Esophagus muscularis mucosa (tissue), 4 donors: ENCODE measurements around the gene COL26A1. TPM values are rescaled to one million over a fixed set of nuclear protein-coding genes. Genes with fewer than 3 reads are reported as not detected.
"Not testable (repeated sequence)": the region's sequence is repeated elsewhere in the genome, so short reads cannot be mapped to it uniquely, and the experiment has no call there.

Experiments used
- DNase-seq: peaks from one replicate; pipeline ENCODE4 v3.0.0-alpha.2; 2017; ENCODE audit errors: extremely low spot score
- H3K27ac ChIP-seq, 4 donors: fragments of 200-600 bp; sonication (generic); replicated peaks in 1 of 4; 1 replicate in 3 of 4; 2 replicates in 1 of 4; pipeline ENCODE4 v1.5.1; 2016 to 2019; ENCODE audit warnings: mild to moderate bottlenecking in 1 of 4
- H3K27me3 ChIP-seq, 4 donors: fragments of 200-600 bp; sonication (generic); one replicate each; pipeline versions ENCODE4 v1.5.1 to v1.6.0; 2016 to 2019
- H3K36me3 ChIP-seq, 4 donors: fragments of 200-600 bp; sonication (generic); one replicate each; pipeline ENCODE4 v1.5.1; 2016 to 2019
- H3K4me1 ChIP-seq, 4 donors: fragments of 200-600 bp; sonication (generic); one replicate each; pipeline ENCODE4 v1.5.1; 2016 to 2019
- H3K4me3 ChIP-seq, 4 donors: fragments of 200-600 bp; sonication (generic); 1 replicate in 2 of 4; 2 replicates in 2 of 4; pipeline ENCODE4 v1.5.1; 2016 to 2019; ENCODE audit warnings: mild to moderate bottlenecking in 4 of 4, moderate library complexity in 1 of 4
- H3K9me3 ChIP-seq, 4 donors: fragments of 200-600 bp; sonication (generic); 1 replicate in 3 of 4; 2 replicates in 1 of 4; pipeline ENCODE4 v1.5.1; 2016 to 2019
- CTCF ChIP-seq, 3 experiments: fragments of 200-600 bp in 2 of 3; fragments of 450-650 bp in 1 of 3; sonication (generic) in 2 of 3; IDR thresholded peaks; one replicate each; pipeline ENCODE4 v1.5.1; 2017 to 2019; ENCODE audit warnings: antibody characterized with exemption in 3 of 3, mild to moderate bottlenecking in 2 of 3, moderate library complexity in 1 of 3
- EP300 ChIP-seq: sonication (generic); formaldehyde crosslinking; IDR thresholded peaks from one replicate; pipeline ENCODE4 v1.6.1; 2017; ENCODE audit warnings: antibody characterized with exemption
- POLR2A ChIP-seq: fragments of 450-650 bp; IDR thresholded peaks from one replicate; pipeline ENCODE4 v1.6.1; 2017; ENCODE audit warnings: antibody characterized with exemption, moderate library complexity, mild to moderate bottlenecking, low read depth
- POLR2AphosphoS5 ChIP-seq, 2 donors: sonication (generic); formaldehyde crosslinking; IDR thresholded peaks; one replicate each; pipeline ENCODE4 v1.6.1; 2017; ENCODE audit warnings: antibody characterized with exemption in 2 of 2
- WGBS: methylation state at CpG from one replicate; pipeline ENCODE4 v1.1.5; 2018; 5-methylcytosine and 5-hydroxymethylcytosine counted together
- intact Hi-C: fragments of 100-400 bp; cut with DNase I; formaldehyde crosslinking; loops from one replicate; pipeline ENCODE4 v1.15.1; 2023
- total RNA-seq, 4 donors: library from RNA; depleted of rRNA; stranded (reverse); fragments of >200 nt; gene quantifications; one replicate each; pipeline versions ENCODE4 v1.1.0 to v1.2.1, GENCODE V29; 2016

The COL26A1 gene
- total RNA-seq, 4 donors from 2014 or later = not detected

GRCh38 chr7:101487753-101488152 is 125.1 kb downstream of the COL26A1 start:
- H3K4me1 ChIP-seq = peaks cover 0 to 11% (median 8%) of the 10 kb centered on the region in 4 donors
- WGBS = 97% methylated on average over 7 of the region's 7 CpGs
- H3K36me3 ChIP-seq = no peaks in the 10 kb centered on the region
- no peak overlapping the region for H3K27ac ChIP-seq
- no peak overlapping the region for H3K4me3 ChIP-seq
- intact Hi-C loops = no loop called here
- no peak for TF ChIP-seq EP300
- no peak for TF ChIP-seq POLR2A
- no peak for TF ChIP-seq CTCF (IDR thresholded peaks at IDR 0.05)
- no peak for TF ChIP-seq POLR2AphosphoS5 (IDR thresholded peaks at IDR 0.05)
- DNase-seq = no peak
- peaks cover 0 to 27% (median 0%) of the 10 kb centered on the region in 4 donors for H3K27me3 ChIP-seq
- no peaks in the 10 kb centered on the region for H3K9me3 ChIP-seq

GRCh38 chr7:101488826-101489572 is 126.3 kb downstream of the COL26A1 start:
- no peak overlapping the region for H3K27ac ChIP-seq
- no peak for TF ChIP-seq POLR2A
- no peak for TF ChIP-seq EP300
- TF ChIP-seq POLR2AphosphoS5 (IDR thresholded peaks at IDR 0.05) = no peak
- no peak for TF ChIP-seq CTCF (IDR thresholded peaks at IDR 0.05)
- H3K36me3 ChIP-seq = no peaks in the 10 kb centered on the region
- no peaks in the 10 kb centered on the region for H3K9me3 ChIP-seq
- DNase-seq = no peak
- no peak overlapping the region for H3K4me3 ChIP-seq
- H3K27me3 ChIP-seq = peaks cover 0 to 33% (median 0%) of the 10 kb centered on the region in 4 donors
- peaks cover 0 to 11% (median 8%) of the 10 kb centered on the region in 4 donors for H3K4me1 ChIP-seq
- intact Hi-C loops = no loop called here
- 50% methylated on average over 10 of the region's 10 CpGs for WGBS

- intact Hi-C loops, H3K9me3 ChIP-seq, H3K4me3 ChIP-seq, DNase-seq, H3K27ac ChIP-seq, H3K36me3 ChIP-seq: not testable (repeated sequence)
- H3K4me1 ChIP-seq = peaks cover 0 to 11% (median 8%) of the 10 kb centered on the region in 4 donors
- H3K27me3 ChIP-seq = peaks cover 0 to 33% (median 0%) of the 10 kb centered on the region in 4 donors
- 97% methylated on average over 9 of the region's 9 CpGs for WGBS
Observed at GRCh38 chr7:101490439-101490838, 127.8 kb downstream of the COL26A1 start.

GRCh38 chr7:101491442-101491841 is 128.8 kb downstream of the COL26A1 start:
- WGBS = 92% methylated on average over 4 of the region's 4 CpGs
- DNase-seq, H3K27ac ChIP-seq, H3K4me3 ChIP-seq, H3K36me3 ChIP-seq, intact Hi-C loops, H3K4me1 ChIP-seq, H3K9me3 ChIP-seq: not testable (repeated sequence)
- H3K27me3 ChIP-seq = peaks cover 0 to 33% (median 0%) of the 10 kb centered on the region in 4 donors

- Histone ChIP-seq H3K27me3 (peaks cover 0 to 33% (median 0%) of the 10 kb centered on the region in 4 donors), H3K36me3 (no peaks in the 10 kb centered on the region), H3K4me1 (no peaks in the 10 kb centered on the region), H3K4me3 (no peak overlapping the region), H3K9me3 (no peaks in the 10 kb centered on the region), H3K27ac (no peak overlapping the region)
- intact Hi-C loops = no loop called here
- TF ChIP-seq EP300 = no peak
- TF ChIP-seq POLR2A = no peak
- no peak for TF ChIP-seq POLR2AphosphoS5 (IDR thresholded peaks at IDR 0.05)
- TF ChIP-seq CTCF (IDR thresholded peaks at IDR 0.05) = no peak
- 51% methylated on average over 9 of the region's 15 CpGs for WGBS
- no peak for DNase-seq
Observed at GRCh38 chr7:101494602-101495329, 132.1 kb downstream of the COL26A1 start.
